Esophagus muscularis mucosa (tissue), 4 donors: ENCODE measurements around the gene MTFP1. TPM values are rescaled to one million over a fixed set of nuclear protein-coding genes. Genes with fewer than 3 reads are reported as not detected.

Experiments
- DNase-seq: peaks from one replicate; pipeline ENCODE4 v3.0.0-alpha.2; 2017; ENCODE audit errors: extremely low spot score
- H3K27ac ChIP-seq, 4 donors: fragments of 200-600 bp; sonication (generic); replicated peaks in 1 of 4; 1 replicate in 3 of 4; 2 replicates in 1 of 4; pipeline ENCODE4 v1.5.1; 2016 to 2019; ENCODE audit warnings: mild to moderate bottlenecking in 1 of 4
- H3K27me3 ChIP-seq, 4 donors: fragments of 200-600 bp; sonication (generic); one replicate each; pipeline versions ENCODE4 v1.5.1 to v1.6.0; 2016 to 2019
- H3K36me3 ChIP-seq, 4 donors: fragments of 200-600 bp; sonication (generic); one replicate each; pipeline ENCODE4 v1.5.1; 2016 to 2019
- H3K4me1 ChIP-seq, 4 donors: fragments of 200-600 bp; sonication (generic); one replicate each; pipeline ENCODE4 v1.5.1; 2016 to 2019
- H3K4me3 ChIP-seq, 4 donors: fragments of 200-600 bp; sonication (generic); 1 replicate in 2 of 4; 2 replicates in 2 of 4; pipeline ENCODE4 v1.5.1; 2016 to 2019; ENCODE audit warnings: mild to moderate bottlenecking in 4 of 4, moderate library complexity in 1 of 4
- H3K9me3 ChIP-seq, 4 donors: fragments of 200-600 bp; sonication (generic); 1 replicate in 3 of 4; 2 replicates in 1 of 4; pipeline ENCODE4 v1.5.1; 2016 to 2019
- EP300 ChIP-seq: sonication (generic); formaldehyde crosslinking; IDR thresholded peaks from one replicate; pipeline ENCODE4 v1.6.1; 2017; ENCODE audit warnings: antibody characterized with exemption
- POLR2A ChIP-seq: fragments of 450-650 bp; IDR thresholded peaks from one replicate; pipeline ENCODE4 v1.6.1; 2017; ENCODE audit warnings: antibody characterized with exemption, moderate library complexity, mild to moderate bottlenecking, low read depth
- POLR2AphosphoS5 ChIP-seq, 2 donors: sonication (generic); formaldehyde crosslinking; IDR thresholded peaks; one replicate each; pipeline ENCODE4 v1.6.1; 2017; ENCODE audit warnings: antibody characterized with exemption in 2 of 2
- WGBS: methylation state at CpG from one replicate; pipeline ENCODE4 v1.1.5; 2018; 5-methylcytosine and 5-hydroxymethylcytosine counted together
- intact Hi-C: fragments of 100-400 bp; cut with DNase I; formaldehyde crosslinking; loops from one replicate; pipeline ENCODE4 v1.15.1; 2023
- total RNA-seq, 4 donors: library from RNA; depleted of rRNA; stranded (reverse); fragments of >200 nt; gene quantifications; one replicate each; pipeline versions ENCODE4 v1.1.0 to v1.2.1, GENCODE V29; 2016
- TF ChIP-seq, protein P1 (sequence below), 3 experiments: fragments of 200-600 bp in 2 of 3; fragments of 450-650 bp in 1 of 3; sonication (generic) in 2 of 3; IDR thresholded peaks; one replicate each; pipeline ENCODE4 v1.5.1; 2017 to 2019; ENCODE audit warnings: antibody characterized with exemption in 3 of 3, mild to moderate bottlenecking in 2 of 3, moderate library complexity in 1 of 3

MTFP1 gene
- total RNA-seq, 4 donors from 2014 or later: 1.2 to 7.1 (median 3.4) TPM

DNA sequence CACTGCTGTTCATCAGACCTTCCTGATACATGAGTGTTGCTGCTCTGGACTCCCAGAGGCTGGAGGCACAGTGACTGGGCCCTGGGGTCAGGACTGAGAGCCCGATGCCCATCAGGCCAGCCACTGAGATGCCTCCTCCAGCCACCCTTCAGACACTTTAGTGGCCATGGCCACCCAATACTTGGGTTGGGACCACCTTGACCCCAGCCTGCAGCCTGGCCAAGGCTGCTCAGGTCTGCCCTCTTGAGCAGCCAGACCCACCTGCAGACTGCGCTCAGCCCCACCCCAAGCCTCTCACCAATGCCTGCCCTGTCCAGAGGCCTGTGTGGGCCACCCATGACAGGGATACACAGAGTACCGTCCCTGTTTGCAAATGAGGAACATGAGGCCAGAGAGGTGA, 42.5 kb upstream of the MTFP1 start:
- DNase-seq: no peak
- peaks cover 0 to 56% (median 36%) of the 10 kb centered on the region in 4 donors for H3K36me3 ChIP-seq
- H3K4me3 ChIP-seq: no peak overlapping the region
- no CpG with 5 or more reads among the region's 3 CpGs for WGBS
- peaks cover 11 to 17% (median 15%) of the 10 kb centered on the region in 4 donors for H3K4me1 ChIP-seq
- no peaks in the 10 kb centered on the region for H3K27me3 ChIP-seq
- H3K9me3 ChIP-seq: no peaks in the 10 kb centered on the region
- intact Hi-C loops: no loop called here
- no peak for TF ChIP-seq POLR2A
- TF ChIP-seq, protein P1, sequence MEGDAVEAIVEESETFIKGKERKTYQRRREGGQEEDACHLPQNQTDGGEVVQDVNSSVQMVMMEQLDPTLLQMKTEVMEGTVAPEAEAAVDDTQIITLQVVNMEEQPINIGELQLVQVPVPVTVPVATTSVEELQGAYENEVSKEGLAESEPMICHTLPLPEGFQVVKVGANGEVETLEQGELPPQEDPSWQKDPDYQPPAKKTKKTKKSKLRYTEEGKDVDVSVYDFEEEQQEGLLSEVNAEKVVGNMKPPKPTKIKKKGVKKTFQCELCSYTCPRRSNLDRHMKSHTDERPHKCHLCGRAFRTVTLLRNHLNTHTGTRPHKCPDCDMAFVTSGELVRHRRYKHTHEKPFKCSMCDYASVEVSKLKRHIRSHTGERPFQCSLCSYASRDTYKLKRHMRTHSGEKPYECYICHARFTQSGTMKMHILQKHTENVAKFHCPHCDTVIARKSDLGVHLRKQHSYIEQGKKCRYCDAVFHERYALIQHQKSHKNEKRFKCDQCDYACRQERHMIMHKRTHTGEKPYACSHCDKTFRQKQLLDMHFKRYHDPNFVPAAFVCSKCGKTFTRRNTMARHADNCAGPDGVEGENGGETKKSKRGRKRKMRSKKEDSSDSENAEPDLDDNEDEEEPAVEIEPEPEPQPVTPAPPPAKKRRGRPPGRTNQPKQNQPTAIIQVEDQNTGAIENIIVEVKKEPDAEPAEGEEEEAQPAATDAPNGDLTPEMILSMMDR (IDR thresholded peaks at IDR 0.05): no peak
- TF ChIP-seq EP300: no peak
- TF ChIP-seq POLR2AphosphoS5 (IDR thresholded peaks at IDR 0.05): no peak
- H3K27ac ChIP-seq: no peak overlapping the region

DNA sequence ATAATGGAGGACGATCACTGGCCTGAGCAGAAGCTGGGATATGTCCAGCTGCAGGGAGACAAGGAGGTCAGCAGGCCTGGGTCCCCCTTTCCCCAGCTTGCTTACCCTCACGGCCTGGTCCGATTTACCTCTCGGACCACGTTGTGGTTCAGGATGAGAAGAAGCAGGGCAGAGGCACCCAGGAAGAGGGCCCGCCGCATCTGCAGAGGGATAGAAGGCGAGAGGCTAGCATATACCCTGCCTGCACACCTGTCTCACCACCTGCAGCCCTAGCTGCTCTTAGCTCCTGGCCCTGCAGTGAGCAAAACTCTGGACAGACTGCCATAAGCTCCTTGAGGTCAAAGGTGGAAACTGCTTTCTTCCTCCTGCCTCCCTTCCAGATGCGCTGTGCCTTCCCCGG, 39.6 kb upstream of the MTFP1 start:
- Histone ChIP-seq H3K36me3 (peaks cover 0 to 33% (median 22%) of the 10 kb centered on the region in 4 donors), H3K27me3 (no peaks in the 10 kb centered on the region), H3K9me3 (no peaks in the 10 kb centered on the region), H3K4me3 (peak overlapping the region in 1 of 4 donors; percentile 92), H3K27ac (peak overlapping the region in 2 of 4 donors; percentile 81 to 82), H3K4me1 (peaks cover 11 to 17% (median 15%) of the 10 kb centered on the region in 4 donors)
- no peak for TF ChIP-seq POLR2A
- TF ChIP-seq, protein P1 (IDR thresholded peaks at IDR 0.05): no peak
- TF ChIP-seq POLR2AphosphoS5 (IDR thresholded peaks at IDR 0.05): no peak
- no peak for TF ChIP-seq EP300
- DNase-seq: no peak
- 95% methylated on average over 10 of the region's 10 CpGs for WGBS
- intact Hi-C loops: loop anchor here (1.0 kb wide), 1 partner anchor 98 kb away; no protein-coding TSS in a partner anchor

DNA sequence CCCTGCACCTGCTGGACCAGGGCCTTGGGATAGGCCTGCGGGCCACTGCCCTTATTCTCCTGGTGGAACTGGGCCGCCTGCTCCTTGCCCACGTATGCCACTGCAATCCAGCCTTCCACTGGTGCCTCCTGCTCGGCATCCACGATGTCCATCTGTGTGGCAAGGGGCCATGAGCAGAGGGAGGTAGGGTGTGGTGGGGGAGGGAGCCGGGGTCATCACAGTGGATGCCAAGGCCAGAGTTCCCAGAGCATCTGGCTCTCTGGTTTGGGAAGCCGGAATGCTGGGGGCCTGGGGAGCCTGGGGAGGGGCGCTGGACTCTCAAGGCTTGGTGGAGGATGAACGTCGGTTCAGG, 39.0 kb upstream of the MTFP1 start:
- Histone ChIP-seq H3K27me3 (no peaks in the 10 kb centered on the region), H3K36me3 (peaks cover 0 to 27% (median 16%) of the 10 kb centered on the region in 4 donors), H3K4me3 (peak overlapping the region; percentile 63 to 92 (median 64)), H3K4me1 (peaks cover 11 to 17% (median 15%) of the 10 kb centered on the region in 4 donors), H3K27ac (peak overlapping the region; percentile 75 to 82 (median 78)), H3K9me3 (no peaks in the 10 kb centered on the region)
- intact Hi-C loops: loop anchor here (1.0 kb wide), 1 partner anchor 98 kb away; no protein-coding TSS in a partner anchor
- WGBS: 22% methylated on average over 9 of the region's 10 CpGs
- DNase-seq: no peak
- TF ChIP-seq, protein P1 (IDR thresholded peaks at IDR 0.05): no peak
- TF ChIP-seq EP300 (no peak), POLR2A (no peak), POLR2AphosphoS5 (IDR thresholded peaks at IDR 0.05) (no peak)

DNA sequence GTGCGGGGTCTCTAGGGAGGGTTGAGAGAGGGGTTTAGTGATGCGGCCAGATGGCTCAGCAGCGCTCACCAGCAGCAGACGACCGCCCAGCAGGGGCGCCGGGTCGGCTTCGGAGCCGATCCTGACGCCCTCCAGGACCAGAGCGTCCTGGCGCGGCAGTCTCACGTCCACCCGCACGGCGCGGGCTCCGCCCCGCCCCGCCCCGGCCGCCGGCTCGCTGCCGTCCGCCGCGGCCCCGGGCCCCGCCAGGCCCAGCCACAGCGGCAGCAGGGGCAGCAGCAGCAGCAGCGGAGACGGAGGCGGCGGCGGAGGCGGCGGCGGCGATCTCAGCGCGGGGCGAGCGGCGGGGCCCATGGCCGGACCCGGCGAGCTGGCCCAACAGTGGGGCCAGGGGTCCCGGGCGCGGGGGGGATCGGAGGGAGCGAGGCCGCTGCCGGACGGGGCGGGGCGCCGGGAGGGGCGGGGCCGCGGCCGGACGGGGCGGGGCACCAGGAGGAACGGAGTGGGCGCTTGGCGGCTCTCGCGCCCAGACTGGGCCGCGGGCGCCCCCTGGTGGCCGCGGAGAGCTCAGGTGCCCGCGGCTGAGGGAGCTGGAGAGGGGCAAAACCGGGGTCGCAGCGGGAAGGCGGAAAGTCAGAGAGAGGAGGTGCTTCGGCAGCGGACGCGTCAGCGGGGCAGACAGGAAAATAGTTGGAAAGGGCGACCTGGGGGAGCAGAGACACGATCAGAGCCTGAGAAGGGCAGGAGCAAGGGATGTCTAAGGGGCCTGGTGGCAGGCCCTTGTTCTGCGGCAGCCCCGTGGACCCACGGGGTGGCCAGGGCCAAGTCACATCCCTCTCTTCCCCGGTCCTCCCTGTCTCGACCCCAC, 38.4 kb upstream of the MTFP1 start, which contains the start of gene RNF215:
RNF215 (minus strand) TSS at position 452 of the 868 bp plus-strand sequence; CDS start at position 354, 98 bp downstream.
- Histone ChIP-seq H3K36me3 (peaks cover 0 to 22% (median 13%) of the 10 kb centered on the region in 4 donors), H3K9me3 (no peaks in the 10 kb centered on the region), H3K27me3 (no peaks in the 10 kb centered on the region), H3K4me1 (peaks cover 11 to 17% (median 15%) of the 10 kb centered on the region in 4 donors), H3K27ac (peak within 1 kb of the TSS; percentile 75 to 82 (median 78)), H3K4me3 (peak within 1 kb of the TSS; percentile 63 to 92 (median 64))
- TF ChIP-seq EP300 (no peak), POLR2A (no peak)
- TF ChIP-seq, protein P1 (IDR thresholded peaks at IDR 0.05): peak; percentile 95 to 98 (median 96)
- 12% methylated on average over 19 of the region's 95 CpGs for WGBS
- peak; percentile 93 for DNase-seq
- intact Hi-C loops: loop anchor here (1.0 kb wide), 2 partner anchors 99 to 124 kb away; no protein-coding TSS in a partner anchor
